ENCODE measurements around the gene CPNE5.

DNA sequence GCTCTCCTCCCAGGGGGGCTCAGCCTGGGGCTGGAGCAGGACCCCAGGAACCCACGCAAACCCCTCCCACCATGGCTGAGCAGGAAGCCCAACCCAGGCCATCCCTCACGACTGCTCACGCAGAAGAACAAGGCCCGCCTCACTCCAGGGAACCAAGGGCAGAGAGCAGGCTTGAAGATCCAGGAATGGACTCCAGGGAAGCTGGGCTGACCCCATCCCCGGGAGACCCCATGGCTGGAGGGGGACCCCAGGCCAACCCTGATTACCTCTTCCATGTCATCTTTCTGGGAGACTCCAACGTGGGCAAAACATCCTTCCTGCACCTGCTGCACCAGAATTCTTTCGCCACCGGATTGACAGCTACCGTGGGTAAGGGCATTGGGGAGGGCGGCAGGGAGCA, 116.9 kb downstream of the CPNE5 start:
- TF ChIP-seq MXI1 (IDR thresholded peaks at IDR 0.05; ENCODE audit: borderline replicate concordance, low read depth, low read length) (no peak), RFX5 (IDR thresholded peaks at IDR 0.05; ENCODE audit: low read depth, low read length) (no peak), POLR2A (IDR thresholded peaks at IDR 0.05; ENCODE audit: low read depth, low read length) (no peak), MAZ (IDR thresholded peaks at IDR 0.05; ENCODE audit: borderline replicate concordance, low read depth, low read length) (no peak), MAFK (IDR thresholded peaks at IDR 0.05; ENCODE audit: low read depth, low read length) (no peak), CHD1 (IDR thresholded peaks at IDR 0.05; ENCODE audit: low read depth, low read length) (no peak), RAD21 (IDR thresholded peaks at IDR 0.05; ENCODE audit: low read length) (no peak), FOS (IDR thresholded peaks at IDR 0.05; ENCODE audit: low read depth, low read length) (no peak), ELK1 (IDR thresholded peaks at IDR 0.05; ENCODE audit: borderline replicate concordance, low read depth, low read length) (no peak), CEBPB (IDR thresholded peaks at IDR 0.05; ENCODE audit: low read depth, low read length) (no peak), SMC3 (IDR thresholded peaks at IDR 0.05; ENCODE audit: low read depth, low read length) (no peak), NFE2L2 (IDR thresholded peaks at IDR 0.05; ENCODE audit: low read depth, low read length) (no peak)
- TF ChIP-seq, protein P1, sequence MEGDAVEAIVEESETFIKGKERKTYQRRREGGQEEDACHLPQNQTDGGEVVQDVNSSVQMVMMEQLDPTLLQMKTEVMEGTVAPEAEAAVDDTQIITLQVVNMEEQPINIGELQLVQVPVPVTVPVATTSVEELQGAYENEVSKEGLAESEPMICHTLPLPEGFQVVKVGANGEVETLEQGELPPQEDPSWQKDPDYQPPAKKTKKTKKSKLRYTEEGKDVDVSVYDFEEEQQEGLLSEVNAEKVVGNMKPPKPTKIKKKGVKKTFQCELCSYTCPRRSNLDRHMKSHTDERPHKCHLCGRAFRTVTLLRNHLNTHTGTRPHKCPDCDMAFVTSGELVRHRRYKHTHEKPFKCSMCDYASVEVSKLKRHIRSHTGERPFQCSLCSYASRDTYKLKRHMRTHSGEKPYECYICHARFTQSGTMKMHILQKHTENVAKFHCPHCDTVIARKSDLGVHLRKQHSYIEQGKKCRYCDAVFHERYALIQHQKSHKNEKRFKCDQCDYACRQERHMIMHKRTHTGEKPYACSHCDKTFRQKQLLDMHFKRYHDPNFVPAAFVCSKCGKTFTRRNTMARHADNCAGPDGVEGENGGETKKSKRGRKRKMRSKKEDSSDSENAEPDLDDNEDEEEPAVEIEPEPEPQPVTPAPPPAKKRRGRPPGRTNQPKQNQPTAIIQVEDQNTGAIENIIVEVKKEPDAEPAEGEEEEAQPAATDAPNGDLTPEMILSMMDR (conservative IDR thresholded peaks at IDR 0.05; ENCODE audit: low read depth, low read length) = no peak
